Activated gamma-delta T cell (primary cell): ENCODE data around the gene REP15.
"Not testable (repeated sequence)": the region's sequence is repeated elsewhere in the genome, so short reads cannot be mapped to it uniquely, and the experiment has no call there.

Experiments used
- DNase-seq: peaks from one replicate; lab custom pipeline; 2025; lab: John Stamatoyannopoulos, UW
- total RNA-seq, 2 donors: gene quantifications; one replicate each; lab custom pipeline; 2026; lab: John Stamatoyannopoulos, UW

The REP15 gene, protein sequence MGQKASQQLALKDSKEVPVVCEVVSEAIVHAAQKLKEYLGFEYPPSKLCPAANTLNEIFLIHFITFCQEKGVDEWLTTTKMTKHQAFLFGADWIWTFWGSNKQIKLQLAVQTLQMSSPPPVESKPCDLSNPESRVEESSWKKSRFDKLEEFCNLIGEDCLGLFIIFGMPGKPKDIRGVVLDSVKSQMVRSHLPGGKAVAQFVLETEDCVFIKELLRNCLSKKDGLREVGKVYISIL
- total RNA-seq = 0.04 to 0.20 reads per million in 2 donors

- no peak for DNase-seq
These were observed at the start of gene REP15 for GRCh38 chr12:27696293-27696652. TSS of gene REP15 (plus strand) at chr12:27696447. CDS start at chr12:27696563, 116 bp downstream.

- DNase-seq = no peak
These were observed 46.2 kb upstream of the REP15 start for GRCh38 chr12:27650011-27650410.

DNA sequence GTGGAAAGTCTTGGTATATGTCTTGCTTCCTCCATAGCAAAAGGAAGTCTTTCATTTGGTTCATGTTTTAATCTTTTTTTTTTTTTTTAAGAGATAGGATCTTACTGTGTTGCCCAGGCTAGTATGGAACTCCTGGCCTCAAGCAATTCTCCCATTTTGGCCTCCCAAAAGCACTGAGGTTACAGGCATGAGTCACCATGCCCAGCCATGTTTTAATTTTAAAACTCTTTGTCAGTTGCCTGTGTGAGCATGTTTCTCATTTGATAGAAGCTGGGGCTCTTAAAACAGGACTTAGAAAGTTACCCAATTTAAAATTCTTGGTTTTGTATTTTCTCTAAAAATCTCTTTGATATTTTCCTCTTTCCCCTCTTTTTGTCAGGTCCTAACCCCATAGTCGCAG lies 45.0 kb upstream of the REP15 start:
- DNase-seq = no peak

DNA sequence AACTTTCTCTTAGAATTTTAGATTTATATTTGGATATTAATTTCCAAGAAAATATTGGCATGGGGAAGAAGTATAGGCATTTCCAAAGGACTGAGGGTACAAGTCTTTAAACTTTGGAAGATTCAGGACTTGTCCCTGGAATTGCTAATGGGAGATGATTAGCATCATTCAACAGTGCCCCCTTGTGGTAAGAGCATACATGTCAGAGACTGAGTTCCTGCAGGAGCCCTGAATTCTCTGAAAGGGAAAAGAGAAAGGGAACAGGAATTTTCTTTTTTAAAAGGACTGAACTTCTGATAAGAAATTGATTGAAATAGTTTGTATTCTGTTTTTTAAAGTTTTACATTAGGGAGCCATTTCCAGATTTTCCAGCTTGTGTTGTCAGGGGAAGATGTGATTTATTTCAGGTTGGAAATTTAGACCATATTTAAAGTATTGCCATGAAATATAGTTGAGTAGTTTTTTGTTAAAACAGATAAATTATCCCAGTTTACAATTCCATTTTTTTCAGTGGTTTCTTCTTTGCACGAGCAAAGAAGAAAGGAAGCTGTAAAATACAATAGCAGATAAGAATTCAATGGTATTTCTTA lies 44.0 kb upstream of the REP15 start:
- DNase-seq = no peak

GRCh38 chr12:27653661-27654060 lies 42.6 kb upstream of the REP15 start:
- no peak for DNase-seq

DNA sequence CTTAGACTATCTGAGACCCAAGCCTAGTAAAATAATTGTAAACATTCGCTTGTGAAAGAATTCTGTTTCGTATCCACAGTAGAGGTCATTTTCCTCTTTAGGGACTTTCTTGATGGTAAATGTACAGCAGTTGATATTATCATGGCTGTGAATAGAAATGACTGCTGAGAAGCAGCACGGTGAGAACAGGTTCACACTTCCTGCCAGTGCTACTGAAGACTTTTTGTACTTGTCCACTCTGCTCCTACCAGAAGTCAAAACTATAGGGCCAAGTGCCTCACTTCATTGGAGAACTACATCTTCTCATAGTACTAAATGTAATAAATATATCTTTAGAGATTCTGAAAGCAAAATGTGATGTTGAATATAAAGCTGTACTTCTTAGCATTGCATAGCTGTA lies 40.8 kb upstream of the REP15 start:
- DNase-seq = not testable (repeated sequence)

GRCh38 chr12:27657296-27657695 lies 39.0 kb upstream of the REP15 start:
- no peak for DNase-seq

- no peak for DNase-seq
These were observed 30.5 kb upstream of the REP15 start for GRCh38 chr12:27665704-27666103.

DNA sequence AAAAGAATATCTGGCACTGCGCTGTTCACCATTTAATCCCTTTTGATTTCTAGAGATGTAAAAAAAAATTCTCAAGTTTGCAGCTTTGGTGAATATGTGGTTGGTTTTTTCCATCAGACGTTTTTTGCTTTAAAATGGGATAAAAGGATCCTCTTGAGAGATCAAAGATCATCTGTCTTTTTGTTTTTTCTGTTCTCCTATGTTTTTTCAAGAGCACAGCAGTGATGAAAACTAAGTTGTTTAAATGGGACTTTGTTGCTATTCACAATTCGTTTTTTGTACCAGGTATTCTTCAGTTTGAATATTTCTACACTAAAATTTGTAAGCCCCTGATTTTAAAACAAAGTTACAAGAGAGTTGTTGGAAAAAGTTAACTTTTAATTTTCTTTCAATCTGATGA lies 29.7 kb upstream of the REP15 start:
- DNase-seq = no peak

GRCh38 chr12:27667540-27667939 lies 28.7 kb upstream of the REP15 start:
- DNase-seq = no peak

- DNase-seq = no peak
These were observed 24.2 kb upstream of the REP15 start for GRCh38 chr12:27672051-27672450.

DNA sequence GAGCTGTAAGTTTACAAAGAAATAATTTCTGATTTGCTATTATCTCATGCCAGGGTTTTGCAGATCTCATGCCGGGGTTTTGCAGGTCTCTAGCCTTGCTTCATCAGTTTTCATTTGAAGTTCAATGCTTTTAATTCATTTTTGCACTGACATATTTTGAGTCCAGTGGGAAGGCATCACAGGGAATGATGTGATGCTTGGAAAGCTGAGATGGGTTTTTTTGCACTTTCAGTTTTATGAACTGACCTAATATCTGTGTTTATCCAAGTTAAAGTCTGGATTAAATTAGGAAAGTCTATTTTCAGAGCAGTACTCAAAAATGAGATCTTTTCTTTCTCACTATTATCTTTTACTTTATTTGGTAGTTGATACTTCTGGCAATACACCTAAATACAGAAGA lies 23.6 kb upstream of the REP15 start:
- DNase-seq = no peak

DNA sequence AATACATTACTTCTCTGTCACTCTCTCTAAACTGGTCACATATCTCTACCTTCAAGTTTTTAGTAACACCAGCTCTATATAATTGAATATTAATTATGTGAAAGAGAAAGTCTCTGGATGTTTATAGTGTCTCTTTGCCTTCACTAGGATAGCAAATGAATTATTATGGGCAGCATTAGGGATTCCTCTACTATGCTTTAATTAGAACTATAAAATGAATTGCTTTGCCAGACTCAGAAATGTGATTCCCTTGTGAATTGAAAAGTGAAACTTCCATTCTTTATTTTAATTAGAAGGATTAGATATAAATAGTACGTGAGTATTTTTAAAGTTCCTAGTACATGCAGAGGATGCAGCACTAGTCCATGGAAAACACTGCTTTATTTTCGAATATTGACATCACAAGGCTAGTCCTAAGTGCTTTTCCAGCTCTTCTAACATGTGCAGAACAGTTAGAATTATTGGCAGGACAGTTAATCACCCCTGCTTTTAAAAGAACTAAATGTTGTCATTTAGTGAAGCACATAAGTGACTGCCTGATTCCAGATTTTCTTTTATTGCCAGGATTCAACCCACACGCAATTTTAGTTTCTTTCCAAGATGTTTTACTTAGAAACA lies 23.0 kb upstream of the REP15 start:
- DNase-seq = no peak

GRCh38 chr12:27674989-27675388 lies 21.3 kb upstream of the REP15 start:
- DNase-seq = no peak

DNA sequence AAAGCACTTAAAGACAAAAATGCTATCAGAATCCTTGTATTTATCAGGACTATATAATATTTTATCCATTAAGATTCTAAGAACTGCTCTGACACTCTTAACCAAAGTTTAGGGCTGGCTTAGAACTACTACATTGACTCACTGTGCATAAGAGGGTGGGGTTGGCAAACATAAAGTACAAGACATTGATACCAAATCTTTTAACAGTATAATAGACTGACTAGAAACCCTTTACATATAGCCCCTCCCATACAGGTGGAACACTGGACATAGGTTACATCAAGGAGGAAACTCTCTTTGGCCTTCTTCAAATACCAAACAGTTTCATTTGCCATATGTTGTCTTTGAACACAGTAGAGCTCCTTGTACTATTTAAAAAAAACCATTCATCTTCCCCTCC lies 15.6 kb upstream of the REP15 start:
- DNase-seq = no peak

- DNase-seq = no peak
These were observed 13.7 kb upstream of the REP15 start for GRCh38 chr12:27682534-27682933.

DNA sequence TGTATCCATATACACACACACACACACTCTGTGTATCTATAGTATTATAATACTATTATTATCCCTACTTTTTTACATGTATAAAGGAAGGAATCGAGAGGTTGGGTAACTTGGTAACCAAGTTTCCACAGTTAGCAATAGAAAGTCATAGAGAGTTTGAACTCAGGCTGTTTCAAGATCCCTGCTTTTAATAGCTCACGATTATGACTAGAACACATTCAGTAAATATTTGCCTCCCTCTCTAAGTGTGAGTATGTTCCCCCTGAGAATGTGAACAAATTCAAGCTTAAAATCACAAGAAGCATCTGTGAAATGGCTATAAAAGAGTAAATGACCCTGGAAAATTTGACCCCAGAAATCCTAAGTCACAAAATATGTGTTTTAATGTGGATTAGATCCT lies 11.0 kb upstream of the REP15 start:
- no peak for DNase-seq

- DNase-seq = no peak
These were observed 10.1 kb upstream of the REP15 start for GRCh38 chr12:27686147-27686546.

- no peak for DNase-seq
These were observed 7.6 kb upstream of the REP15 start for GRCh38 chr12:27688671-27689070.

- DNase-seq = no peak
These were observed 6.6 kb upstream of the REP15 start for GRCh38 chr12:27689558-27690180.

DNA sequence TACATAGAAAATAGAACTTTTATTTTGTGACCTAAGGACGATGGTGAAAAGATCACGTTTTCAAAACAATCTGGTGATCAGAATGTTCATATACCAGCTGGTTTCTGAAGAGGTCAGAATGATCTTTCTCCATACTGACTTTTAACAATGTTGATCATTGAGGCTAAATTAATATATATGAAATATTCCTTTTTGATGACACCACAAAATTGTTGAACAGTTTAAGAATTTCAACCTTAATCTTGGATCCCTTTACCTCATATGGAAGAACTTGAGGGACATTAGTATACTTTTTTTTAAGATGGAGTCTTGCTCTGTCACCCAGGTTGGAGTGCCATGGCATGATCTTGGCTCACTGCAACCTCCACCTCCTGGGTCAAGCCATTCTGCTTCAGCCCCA lies 2.8 kb upstream of the REP15 start:
- DNase-seq = no peak

DNA sequence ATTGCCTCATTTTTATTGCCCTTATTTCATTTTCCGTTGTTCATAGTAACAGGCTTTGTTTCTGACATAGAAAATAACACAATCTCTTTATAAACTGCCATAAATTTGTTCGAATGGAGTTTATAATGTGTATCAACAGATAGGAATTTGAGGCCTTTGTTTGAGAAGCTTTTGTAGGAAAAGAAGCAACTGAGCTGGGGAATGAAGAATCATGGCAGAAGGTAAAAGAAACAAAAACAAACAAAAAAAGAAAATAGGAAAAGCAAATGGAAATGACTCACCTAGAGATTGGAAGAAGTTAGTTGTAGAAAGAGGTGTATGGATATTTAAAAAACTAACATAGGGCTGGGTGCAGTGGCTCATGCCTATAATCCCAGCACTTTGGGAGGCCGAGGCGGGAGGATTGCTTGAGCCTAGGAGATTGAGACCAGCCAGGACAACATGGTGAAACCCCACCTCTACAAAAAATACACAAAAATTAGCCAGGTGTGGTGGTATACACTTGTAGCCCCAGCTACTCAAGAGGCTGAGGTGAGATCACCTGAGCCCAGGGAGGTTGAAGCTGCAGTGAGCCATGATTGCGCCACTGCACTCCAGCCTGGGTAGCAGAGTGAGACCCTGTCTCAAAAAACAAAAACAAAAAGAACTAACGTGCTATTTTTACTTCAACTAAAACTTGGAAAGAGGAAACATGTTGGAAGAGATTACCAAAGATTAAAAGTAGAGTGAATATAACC lies 523 bp upstream of the REP15 start:
- no peak for DNase-seq
